ENCODE data around the gene MROH2A.
"Not testable (repeated sequence)": the region's sequence is repeated elsewhere in the genome, so short reads cannot be mapped to it uniquely, and the experiment has no call there.

MROH2A gene, protein sequence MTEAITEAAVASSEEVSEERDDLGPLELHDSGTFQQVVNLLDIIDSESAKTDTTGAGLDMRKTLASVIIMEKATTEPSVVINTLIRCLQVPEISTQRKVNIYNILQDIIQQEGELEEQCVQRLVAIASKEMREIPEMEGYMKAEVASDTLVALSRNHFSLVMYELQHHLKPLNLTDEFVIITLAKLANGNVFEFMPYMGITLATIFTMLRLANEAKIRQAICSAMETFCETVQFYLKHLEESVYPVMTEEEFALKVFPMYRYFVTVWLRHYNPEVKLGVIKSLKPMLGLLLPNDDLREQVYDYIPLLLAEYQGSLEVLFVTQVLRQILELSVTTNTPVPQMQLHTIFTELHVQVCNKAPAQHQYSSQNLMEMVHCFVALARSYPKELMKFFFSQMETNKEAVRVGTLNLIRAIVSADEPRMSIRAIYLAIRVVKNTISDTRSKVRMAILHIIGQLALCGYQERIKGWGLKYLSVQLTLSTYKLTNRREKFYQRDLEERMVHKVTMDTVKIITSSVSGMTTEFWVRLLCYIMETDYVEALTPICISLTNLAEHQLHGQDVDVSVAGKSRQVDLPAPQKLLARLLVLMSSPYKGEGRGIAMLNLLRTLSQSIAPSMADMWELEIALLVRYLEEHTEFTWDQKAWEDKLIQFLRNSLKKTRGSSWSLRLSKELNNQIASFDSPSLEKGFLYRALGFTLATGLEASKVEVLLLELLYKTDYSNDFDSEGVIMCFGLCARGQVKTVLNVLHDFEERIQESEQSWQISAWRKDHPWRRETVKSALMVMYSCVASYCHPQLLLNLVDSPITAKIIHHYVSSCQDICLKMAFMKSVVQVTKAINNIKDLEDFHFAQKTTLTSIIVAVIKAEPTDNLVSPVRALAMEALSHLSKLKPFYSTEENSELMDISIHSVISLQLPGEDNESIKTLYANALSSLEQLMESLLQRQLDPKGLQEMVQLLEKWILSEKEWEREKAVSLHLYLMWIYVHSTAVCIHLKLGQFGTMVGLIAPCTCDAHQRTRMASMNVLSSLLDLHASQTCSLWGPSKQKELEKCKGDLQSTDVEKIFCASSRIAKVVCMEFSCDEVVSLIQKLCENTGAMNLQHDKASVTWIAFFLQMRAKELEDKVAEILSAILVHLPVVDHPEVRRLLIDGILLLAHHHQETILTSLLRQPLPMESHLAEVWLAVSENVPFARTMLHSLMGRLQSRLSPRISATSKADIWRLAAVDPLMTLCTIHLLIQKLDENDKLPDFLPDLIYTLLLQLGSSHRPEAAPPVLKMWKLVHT (N-terminal part only)

DNA sequence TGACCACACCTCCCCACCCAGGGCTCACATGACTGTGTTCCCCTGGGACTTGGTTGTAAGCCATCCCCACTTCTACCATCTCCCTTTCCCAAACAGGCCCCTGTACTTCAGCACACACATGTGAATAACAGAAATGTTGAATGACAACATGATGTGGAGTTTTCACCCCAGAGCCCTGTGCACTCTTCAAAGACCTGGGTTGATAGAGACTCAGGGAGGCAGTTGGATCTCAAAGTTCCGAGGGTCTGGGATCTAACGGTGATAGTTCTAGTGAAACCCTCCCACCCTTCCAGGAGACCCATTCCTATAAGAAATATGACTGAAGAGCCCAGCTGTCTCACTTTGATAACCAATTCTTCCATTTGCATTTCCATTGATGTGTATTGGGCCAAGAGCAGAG, at the start of gene MROH2A:
MROH2A (plus strand) TSS at position 301 of the 400 bp plus-strand sequence. CDS start 1,029 bp downstream, outside the sequence.
- no peak for TF ChIP-seq ZNF274 (IDR thresholded peaks at IDR 0.05; ENCODE audit: low read depth, low read length)

DNA sequence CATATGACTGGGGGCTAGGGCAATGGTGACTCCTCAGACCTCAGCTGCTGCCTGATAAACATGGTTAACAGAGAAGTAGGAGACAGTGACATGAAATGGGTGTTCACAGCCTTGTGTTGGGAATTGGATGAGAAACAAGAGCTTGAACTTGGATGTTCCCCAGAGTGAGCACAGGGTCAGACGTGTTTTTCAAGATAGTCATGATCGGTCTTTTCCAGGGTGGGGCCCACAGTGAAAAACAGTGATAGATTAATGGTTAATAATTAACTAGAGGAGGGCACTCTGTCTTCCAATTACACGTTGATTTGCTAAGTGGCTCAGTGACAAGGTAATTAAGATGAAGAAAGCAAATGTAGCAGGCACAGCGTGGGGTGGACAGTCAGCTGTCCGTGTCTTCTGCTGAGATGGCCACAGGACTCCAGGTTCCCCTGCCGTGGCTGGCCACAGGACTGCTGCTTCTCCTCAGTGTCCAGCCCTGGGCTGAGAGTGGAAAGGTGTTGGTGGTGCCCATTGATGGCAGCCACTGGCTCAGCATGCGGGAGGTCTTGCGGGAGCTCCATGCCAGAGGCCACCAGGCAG, 49.3 kb upstream of the MROH2A start, which contains the start of gene UGT1A3:
UGT1A3 (plus strand) TSS at position 320 of the 579 bp plus-strand sequence; CDS start at position 405, 85 bp downstream.
- no peak within 1 kb of the TSS for H3K4me3 ChIP-seq (ENCODE audit: low read length)
- TF ChIP-seq ZNF274 (IDR thresholded peaks at IDR 0.05; ENCODE audit: low read depth, low read length): no peak

More for the DNA sequence above, at the start of gene MROH2A:
- H3K4me3 ChIP-seq (ENCODE audit: low read length): no peak within 1 kb of the TSS

DNA sequence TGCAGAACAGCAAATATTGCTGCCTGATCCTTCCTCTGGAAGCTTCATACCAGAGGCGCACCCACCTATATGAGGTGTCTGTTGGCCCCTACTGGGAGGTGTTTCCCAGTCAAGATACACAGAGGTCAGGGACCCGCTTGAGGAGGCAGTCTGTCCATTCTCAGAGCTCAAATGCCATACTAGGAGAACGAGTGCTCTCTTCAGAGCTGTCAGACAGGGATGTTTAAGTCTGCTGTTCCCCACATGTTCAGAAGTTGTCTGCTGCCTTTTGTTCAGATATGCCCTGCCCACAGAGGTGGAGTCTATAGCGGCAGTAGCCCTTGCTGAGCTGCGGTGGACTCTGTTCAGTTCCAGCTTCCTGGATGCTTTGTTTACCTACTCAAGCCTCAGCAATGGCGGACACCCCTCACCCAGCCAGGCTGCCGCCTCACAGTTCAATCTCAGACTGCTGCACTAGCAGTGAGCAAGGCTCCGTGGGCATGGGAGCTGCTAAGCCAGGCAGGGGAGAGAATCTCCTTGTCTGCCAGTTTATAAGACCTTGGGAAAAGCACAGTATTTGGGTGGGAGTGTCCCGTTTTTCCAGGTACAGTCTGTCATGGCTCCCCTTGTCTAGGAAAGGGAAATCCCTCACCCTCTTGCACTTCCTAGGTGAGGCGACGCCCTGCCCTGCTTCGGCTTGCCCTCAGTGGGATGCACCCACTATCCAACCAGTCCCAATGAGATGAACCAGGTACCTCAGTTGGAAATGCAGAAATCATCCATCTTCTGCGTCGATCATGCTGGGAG, 41.1 kb upstream of the MROH2A start:
- not testable (repeated sequence) for H3K4me3 ChIP-seq (ENCODE audit: low read length)

DNA sequence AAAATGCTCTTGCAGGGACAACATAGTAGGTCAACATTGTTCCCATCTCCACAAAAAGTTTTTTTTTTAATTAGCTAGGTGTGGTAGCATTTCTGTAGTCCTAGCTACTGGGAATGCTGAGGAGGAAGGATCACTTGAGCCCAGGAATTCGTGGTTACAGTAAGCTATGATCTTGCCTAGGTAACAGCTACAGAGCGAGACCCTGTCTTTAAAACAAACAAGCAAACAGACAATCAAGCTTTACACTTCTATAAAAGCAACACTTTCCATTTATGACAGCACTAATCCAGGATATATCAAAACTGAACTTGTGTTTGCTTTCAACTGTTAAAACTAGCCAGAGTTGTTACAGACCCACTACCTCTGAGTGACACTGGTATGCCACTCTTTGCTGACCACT, 37.3 kb upstream of the MROH2A start:
- H3K4me3 ChIP-seq (ENCODE audit: low read length): no peak overlapping the region
- no peak for TF ChIP-seq ZNF274 (IDR thresholded peaks at IDR 0.05; ENCODE audit: low read depth, low read length)

DNA sequence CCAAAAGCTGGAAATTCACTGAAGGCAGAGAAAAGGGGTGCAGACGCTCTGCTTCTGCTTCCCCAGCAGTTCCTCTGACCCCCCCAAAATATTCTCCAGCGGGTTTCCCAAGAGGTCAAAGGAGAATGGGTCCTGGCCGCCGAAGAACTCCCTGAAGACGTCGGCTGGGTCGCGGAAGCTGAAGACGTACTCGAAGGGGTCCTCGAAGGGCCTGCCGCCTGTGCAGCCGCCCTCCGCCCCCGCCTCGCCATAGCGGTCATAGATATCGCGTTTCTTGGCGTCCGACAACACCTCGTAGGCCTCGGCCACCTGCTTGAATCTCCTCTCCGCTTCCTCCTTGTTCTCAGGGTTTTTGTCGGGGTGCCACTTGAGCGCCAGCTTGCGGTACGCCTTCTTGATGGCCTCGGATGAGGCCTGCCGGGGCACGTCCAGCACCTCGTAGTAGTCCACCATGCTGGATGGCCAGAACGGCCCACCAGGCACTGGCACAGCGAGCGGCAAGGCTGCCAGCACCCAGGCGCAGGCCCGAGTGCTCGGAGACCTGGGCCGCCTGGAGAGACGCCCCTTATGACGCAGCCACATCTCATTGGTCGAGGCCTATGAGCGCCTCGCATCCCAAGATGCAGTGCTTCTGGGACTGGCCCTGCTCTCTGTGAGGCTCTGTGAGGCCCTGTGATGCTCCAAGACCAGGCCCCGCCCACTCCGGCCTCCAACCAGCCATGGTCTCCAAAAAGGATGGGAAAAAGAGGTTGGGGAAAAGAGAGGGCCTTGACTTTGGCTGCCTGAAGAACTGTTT, 34.5 kb upstream of the MROH2A start:
- no peak for TF ChIP-seq ZNF274 (IDR thresholded peaks at IDR 0.05; ENCODE audit: low read depth, low read length)
- H3K4me3 ChIP-seq (ENCODE audit: low read length): no peak overlapping the region

DNA sequence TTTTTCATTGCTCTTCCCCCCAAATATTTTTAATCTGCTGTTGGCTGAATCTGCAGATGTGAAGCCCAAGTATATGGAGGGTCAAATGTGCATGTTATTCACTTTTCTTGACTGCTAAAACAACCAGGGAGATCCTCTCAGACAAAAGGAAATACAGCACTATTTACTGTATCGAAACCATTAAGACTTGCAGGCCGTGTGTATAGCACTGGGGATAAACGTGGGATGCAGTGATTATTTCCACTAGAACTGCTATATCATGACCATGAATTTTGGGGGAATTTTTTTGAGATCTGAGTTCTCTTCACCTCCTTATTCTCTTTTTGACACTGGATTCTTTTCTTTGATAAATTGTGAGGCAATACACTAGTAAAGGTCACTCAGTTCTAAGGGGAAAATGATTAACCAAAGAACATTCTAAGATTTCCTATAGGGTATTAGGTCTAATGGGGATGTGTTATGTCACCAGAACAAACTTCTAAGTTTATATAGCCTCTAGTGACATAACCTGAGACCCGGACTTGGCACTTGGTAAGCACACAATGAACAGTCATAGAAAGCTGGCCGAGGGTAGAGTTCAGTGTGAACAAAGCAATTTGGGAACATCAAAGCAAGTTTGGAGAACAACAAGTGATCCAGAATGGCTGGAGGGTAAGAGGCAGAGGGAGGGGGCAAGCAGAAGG, 32.9 kb upstream of the MROH2A start:
- no peak overlapping the region for H3K4me3 ChIP-seq (ENCODE audit: low read length)
- no peak for TF ChIP-seq ZNF274 (IDR thresholded peaks at IDR 0.05; ENCODE audit: low read depth, low read length)

DNA sequence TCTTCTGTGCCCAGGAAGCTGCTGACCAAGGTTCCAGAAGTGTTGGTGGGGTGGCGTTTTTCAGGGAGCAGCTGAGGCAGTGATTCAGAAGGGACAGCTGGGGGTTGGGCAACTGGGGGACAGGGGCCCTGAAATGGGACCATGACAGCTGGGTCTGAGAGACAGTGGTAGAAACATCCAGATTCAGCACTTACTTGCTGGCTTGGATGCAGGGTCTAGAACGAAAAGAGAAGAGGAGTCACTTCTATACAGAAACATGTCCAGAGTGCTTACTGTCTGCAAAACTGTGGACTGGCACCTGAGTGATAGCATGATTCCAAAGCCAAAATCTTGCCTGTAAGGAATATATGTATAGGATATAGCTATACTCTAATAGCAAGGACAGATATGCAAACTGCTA, 32.3 kb upstream of the MROH2A start:
- not testable (repeated sequence) for H3K4me3 ChIP-seq (ENCODE audit: low read length)

DNA sequence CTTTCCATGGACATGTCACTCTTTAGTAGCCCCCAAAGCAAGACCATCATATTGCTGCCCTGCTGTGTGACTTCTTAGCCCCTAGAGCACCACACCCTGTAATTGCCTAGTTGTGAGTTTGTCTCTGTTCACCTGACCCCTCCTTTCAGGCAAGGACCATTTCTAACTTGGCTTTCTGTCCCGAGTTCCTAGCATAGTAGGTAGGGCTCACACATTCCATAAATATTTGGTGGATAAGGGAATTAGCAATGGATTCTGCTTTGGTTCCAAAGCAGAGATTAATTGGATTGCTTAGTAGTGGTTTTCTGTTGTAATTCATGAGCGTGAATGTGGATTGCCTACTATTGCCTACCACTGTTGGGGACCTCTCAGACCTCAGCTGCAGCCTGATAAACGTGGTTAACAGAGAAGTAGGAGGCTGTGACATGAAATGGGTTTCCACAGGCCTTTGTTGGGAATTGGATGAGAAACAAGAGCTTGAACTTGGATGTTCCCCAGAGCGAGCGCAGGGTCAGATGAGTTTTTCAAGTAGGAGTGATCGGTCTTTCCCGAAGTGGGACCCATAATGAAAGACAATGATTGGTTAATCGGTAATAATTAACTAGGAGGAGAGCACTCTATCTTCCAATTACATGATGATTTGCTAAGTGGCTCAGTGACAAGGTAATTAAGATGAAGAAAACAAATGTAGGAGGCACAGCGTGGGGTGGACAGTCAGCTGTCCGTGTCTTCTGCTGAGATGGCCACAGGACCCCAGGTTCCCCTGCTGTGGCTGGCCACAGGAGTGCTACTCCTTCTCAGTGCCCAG, 31.5 kb upstream of the MROH2A start:
- no peak overlapping the region for H3K4me3 ChIP-seq (ENCODE audit: low read length)
- no peak for TF ChIP-seq ZNF274 (IDR thresholded peaks at IDR 0.05; ENCODE audit: low read depth, low read length)

DNA sequence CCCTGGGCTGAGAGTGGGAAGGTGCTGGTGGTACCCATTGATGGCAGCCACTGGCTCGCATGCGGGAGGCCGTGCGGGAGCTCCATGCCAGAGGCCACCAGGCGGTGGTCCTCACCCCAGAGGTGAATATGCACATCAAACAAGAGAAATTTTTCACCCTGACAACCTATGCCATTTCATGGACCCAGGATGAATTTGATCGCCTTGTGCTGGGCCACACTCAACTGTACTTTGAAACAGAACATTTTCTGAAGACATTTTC, 30.9 kb upstream of the MROH2A start:
- no peak for TF ChIP-seq ZNF274 (IDR thresholded peaks at IDR 0.05; ENCODE audit: low read depth, low read length)
- no peak overlapping the region for H3K4me3 ChIP-seq (ENCODE audit: low read length)

DNA sequence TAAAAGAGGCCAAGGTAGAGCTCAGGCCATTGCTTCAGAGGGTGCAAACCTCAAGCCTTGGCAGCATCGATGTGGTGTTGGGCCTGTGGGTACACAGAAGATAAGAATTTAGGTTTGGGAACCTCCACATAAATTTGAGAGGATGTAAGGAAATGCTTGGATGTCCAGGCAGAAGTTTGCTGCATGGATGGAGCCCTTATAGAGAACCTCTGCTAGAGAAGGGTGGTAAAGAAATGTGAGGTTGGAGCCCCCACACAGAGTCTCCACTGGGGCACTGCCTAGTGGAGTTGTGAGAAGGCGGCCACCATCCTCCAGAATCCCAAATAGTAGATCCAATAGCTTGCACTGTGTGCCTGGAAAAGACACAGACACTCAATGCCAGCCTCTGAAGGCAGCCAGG, 27.4 kb upstream of the MROH2A start:
- not testable (repeated sequence) for H3K4me3 ChIP-seq (ENCODE audit: low read length)

DNA sequence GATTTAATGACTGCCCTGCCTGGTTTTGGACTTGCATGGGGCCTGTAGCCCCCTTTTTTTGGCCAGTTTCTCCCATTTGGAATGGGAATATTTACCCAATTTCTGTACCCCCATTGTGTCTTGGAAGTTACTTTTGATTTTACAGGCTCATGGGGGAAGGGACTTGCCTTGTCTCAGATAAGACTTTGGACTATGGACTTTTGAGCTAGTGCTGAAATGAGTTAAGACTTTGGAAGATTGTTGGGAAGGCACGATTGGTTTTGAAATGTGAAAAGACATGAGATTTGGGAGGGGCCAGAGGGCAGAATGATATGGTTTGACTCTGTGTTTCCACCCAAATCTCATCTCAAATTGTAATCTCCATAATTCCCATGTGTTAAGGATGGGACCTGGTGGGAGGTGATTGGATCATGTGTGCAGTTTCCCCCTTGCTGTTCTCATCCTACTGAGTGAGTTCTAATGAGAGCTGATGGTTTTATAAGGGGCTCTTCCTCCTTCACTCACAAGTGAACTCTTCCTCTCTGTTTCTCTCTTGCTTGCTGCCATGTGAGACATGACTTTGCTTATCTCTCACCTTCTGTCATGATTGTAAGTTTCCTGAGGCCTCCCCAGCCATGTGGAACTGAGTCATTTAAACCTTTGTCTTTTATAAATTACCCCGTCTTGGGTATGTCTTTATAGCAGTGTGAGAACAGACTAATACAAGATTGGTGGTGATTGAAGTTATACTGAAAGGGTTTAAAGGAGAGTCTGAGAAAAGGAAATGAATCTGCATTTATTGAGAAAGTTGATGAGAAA, 26.7 kb upstream of the MROH2A start:
- H3K4me3 ChIP-seq (ENCODE audit: low read length): not testable (repeated sequence)

Measured in GM08714 (cell line).